ENCODE results near the gene ZNF576.
"Not testable (repeated sequence)": the region's sequence is repeated elsewhere in the genome, so short reads cannot be mapped to it uniquely, and the experiment has no call there.

The ZNF576 gene

DNA sequence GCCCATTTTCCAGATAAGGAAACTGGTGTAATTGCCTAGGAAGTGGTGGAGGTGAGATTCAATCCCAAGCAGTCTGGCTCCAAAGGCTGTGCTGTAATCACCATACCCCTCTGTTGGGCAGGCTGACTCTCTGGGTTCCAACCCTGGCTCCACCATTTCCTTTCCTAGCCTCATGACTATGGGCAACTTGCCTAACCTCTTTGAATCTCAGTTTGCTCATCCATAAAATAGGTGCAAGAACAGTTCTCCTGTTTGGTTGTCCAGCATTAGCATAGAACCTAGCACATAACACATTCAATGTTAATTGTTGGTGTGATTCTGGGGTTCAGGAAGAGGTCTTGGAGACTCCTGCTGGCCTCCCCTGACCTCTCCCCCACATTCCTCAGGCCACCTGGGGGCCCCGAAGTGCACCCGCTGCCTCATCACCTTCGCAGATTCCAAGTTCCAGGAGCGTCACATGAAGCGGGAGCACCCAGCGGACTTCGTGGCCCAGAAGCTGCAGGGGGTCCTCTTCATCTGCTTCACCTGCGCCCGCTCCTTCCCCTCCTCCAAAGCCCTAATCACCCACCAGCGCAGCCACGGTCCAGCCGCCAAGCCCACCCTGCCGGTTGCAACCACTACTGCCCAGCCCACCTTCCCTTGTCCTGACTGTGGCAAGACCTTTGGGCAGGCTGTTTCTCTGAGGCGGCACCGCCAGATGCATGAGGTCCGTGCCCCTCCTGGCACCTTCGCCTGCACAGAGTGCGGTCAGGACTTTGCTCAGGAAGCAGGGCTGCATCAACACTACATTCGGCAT, 2.2 kb downstream of the ZNF576 start:
- CTCF ChIA-PET = no interaction called here
- Mint-ChIP-seq H3K27ac (peak overlapping the region; percentile 68), H3K4me1 (peaks cover 39% of the 10 kb centered on the region), H3K4me3 (peak overlapping the region; percentile 90), H3K27me3 (peaks cover 5% of the 10 kb centered on the region), H3K9me3 (no peaks in the 10 kb centered on the region), H3K36me3 (peaks cover 27% of the 10 kb centered on the region)
- DNase-seq = no peak

DNA sequence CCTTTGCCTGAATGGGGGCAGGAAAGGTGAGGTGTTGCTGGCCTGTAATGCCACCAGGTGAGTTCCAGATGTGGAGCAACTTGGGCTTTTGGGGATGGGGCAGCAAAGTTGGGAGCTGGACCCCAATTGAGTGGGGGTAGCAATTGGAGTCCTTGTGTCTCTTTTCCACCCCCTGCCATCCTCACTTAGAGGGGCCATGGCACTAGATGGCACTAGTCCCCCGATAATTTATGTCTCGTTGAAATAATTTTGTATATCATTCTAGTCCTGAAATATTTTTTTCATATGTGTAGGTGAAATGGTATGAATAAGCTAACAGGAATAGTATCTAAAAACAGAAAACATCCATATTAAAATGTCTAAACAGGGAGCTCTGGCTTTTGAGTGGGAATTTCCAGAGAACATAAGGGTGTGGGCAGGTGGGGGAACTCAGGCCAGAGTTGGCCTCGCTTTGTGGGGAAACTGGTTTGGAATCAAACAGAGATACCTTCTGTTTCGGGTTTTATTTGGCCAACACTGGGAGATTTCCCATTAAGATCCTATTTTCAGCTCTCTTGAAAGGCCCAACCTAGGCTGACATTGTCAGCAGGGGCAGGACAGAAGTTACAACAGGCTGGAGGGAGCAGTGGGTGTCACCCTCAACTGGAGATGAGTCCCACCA, 3.4 kb downstream of the ZNF576 start:
- Mint-ChIP-seq H3K4me3 (no peak overlapping the region), H3K4me1 (peaks cover 32% of the 10 kb centered on the region), H3K9me3 (no peaks in the 10 kb centered on the region), H3K27ac (no peak overlapping the region), H3K27me3 (peaks cover 5% of the 10 kb centered on the region), H3K36me3 (peaks cover 24% of the 10 kb centered on the region)
- CTCF ChIA-PET = no interaction called here
- DNase-seq = no peak

DNA sequence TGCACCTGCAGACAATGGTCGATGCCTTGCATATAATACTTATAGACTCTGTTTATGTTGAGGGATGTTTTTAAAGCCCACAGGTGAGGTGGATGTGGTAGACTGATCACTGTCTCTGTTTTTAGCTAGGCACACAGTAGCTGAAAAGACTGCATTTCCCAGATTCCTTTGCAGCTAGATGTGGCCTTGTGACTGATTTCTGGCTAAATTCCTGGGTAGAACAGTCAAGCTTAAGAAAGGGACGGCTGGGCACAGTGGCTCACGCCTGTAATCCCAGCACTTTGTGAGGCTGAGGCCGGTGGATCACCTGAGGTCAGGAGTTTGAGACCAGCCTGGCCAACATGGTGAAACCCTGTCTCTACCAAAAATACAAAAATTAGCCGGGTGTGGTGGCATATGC, 3.9 kb downstream of the ZNF576 start:
- DNase-seq, H3K27me3 Mint-ChIP-seq, H3K9me3 Mint-ChIP-seq, CTCF ChIA-PET, H3K27ac Mint-ChIP-seq, H3K4me3 Mint-ChIP-seq: not testable (repeated sequence)
- H3K36me3 Mint-ChIP-seq = peaks cover 24% of the 10 kb centered on the region
- H3K4me1 Mint-ChIP-seq = peaks cover 30% of the 10 kb centered on the region

DNA sequence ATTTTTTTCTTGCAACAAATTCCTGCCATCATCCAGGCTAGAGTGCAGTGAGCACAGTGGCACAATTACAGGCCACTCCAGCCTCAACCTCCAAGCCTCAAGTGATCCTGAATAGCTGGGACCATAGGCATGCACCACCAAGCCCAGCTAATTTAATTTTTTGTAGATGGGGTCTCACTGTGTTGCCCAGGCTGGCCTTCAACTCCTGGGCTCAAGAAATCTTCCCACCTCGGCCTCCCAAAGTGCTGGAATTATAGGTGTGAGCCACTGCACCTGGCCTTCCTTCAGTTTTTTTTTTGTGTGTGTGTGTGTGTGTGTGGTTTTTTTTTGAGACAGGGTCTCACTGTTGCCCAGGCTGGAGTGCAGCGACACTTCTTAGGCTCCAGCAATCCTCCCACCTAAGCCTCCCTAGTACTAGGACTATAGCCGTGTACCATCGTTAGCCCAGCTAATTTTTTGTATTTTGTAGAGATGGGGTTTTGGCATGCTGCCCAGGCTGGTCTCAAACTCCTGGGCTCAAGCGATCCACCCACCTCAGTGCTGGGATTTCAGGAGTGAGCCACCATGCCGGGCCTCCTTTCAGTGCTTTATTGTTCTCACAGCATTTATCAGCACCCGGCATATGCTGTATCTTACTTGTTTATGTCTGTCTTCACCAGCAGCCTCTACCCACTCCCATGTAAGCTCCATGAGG, 9.6 kb downstream of the ZNF576 start:
- no peak for DNase-seq
- peaks cover 9% of the 10 kb centered on the region for H3K36me3 Mint-ChIP-seq
- CTCF ChIA-PET = interaction anchor here (0.9 to 1.4 kb wide), 2 partner anchors 8 to 11 kb away, joined by 3 read pairs; no protein-coding TSS in a partner anchor
- no peak overlapping the region for H3K27ac Mint-ChIP-seq
- peaks cover 2% of the 10 kb centered on the region for H3K4me1 Mint-ChIP-seq
- no peaks in the 10 kb centered on the region for H3K9me3 Mint-ChIP-seq
- H3K27me3 Mint-ChIP-seq = no peaks in the 10 kb centered on the region
- H3K4me3 Mint-ChIP-seq = no peak overlapping the region

DNA sequence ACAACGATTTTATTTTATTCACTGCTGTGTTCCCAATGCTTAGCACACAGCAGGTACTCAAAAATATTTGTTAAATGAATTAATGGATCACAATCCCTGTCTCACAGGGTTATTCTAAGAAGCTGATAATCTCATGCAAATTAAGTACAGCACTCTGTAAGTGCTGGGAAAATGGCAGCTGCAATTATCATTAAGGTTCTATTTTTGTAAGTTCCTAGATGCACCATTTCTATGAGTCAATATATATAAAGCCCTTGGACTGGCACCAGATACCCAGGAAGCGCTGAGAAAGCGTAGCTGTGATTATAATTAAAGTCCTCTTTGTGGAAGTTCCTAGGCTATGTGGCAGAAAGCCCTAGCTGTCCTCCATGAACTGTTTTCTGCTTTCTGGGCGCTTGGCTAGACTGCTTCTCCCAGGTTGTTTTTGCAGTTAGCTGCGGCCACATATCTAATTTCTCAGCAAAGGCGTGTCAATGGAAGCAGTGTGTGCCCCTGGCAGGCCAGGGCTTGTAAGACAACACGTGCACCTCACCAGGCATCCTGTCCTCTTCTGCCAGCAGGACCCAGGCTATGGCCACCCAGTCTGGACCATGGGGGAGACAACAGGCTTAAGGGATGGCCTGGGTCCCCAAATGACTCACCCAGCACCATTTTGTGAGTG, 10.3 kb downstream of the ZNF576 start:
- DNase-seq = no peak
- peaks cover 2% of the 10 kb centered on the region for H3K4me1 Mint-ChIP-seq
- no peaks in the 10 kb centered on the region for H3K27me3 Mint-ChIP-seq
- no peaks in the 10 kb centered on the region for H3K9me3 Mint-ChIP-seq
- CTCF ChIA-PET = interaction anchor here (0.9 to 1.4 kb wide), 2 partner anchors 9 to 12 kb away, joined by 3 read pairs; no protein-coding TSS in a partner anchor
- H3K27ac Mint-ChIP-seq = no peak overlapping the region
- H3K4me3 Mint-ChIP-seq = no peak overlapping the region
- peaks cover 5% of the 10 kb centered on the region for H3K36me3 Mint-ChIP-seq

DNA sequence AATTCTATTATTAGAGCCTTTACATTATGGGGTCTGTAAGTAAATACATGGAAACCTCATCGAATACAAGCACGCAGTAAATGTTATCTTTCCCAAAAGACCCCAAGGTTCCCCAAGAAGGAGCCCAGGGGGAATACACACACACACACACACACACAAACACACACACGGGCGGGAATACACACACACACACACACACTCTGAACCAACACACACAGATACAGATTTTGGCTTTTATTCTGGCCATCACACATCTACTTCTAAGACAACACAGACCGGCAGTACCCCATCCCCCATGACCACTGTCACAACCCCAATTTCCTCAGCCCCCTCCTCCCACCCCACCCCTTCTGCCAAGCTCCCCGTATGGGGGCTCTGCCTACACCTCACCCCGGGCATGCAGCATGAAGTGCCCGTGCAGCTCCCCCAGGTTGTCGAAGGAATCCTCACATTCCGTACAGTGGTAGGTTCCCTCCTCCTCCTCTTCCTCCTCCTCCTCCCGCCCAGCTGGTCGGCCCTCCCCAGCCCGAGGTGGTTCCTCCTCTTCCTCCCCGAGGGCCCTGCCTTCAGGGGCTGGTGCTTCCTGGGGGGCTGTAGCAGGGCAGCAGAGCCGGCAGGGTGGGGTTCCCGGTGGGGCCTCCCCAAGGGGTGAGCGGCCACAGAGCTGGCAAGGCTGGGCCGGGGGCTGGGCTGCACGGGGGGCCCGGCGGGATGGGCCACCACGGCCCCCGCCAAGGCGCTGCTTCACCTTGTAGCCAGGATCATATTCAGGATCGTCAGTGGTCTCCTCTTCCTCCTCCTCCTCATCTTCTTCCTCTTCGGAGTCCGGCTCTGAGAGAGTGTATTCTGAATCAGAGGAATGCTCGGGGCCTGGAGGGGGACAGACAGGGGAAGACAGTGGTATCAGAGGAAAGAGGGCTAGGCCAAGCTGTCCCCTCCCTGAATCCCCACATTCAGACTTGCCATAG, 11.1 kb downstream of the ZNF576 start:
- no peak overlapping the region for H3K4me3 Mint-ChIP-seq
- no peak overlapping the region for H3K27ac Mint-ChIP-seq
- no peak for DNase-seq
- H3K4me1 Mint-ChIP-seq = peaks cover 2% of the 10 kb centered on the region
- no peaks in the 10 kb centered on the region for H3K9me3 Mint-ChIP-seq
- no peaks in the 10 kb centered on the region for H3K27me3 Mint-ChIP-seq
- CTCF ChIA-PET = interaction anchor here (1.4 kb wide), 1 partner anchor 10 kb away, joined by 3 read pairs; no protein-coding TSS in a partner anchor
- H3K36me3 Mint-ChIP-seq = peaks cover 8% of the 10 kb centered on the region

DNA sequence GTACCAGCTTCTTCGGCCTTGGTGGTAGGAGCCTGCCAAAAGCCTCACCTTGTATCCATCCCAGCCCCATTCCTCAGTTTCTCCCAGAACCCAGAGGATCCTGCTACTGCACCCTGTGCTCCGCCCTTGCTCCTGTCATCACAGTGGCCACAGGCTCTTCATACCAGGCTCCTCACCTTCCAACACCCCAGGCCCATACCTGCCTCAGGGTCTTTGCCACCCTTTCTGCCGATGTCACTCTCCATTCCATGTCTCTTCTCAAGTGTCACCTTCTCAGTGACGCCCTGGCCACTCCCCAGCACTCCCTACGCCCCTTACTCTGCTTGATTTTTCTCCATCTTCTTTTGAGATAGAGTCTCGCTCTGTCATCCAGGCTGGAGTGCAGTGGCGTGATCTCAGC, 13.5 kb downstream of the ZNF576 start:
- Mint-ChIP-seq H3K27ac (no peak overlapping the region), H3K27me3 (no peaks in the 10 kb centered on the region), H3K4me1 (peaks cover 2% of the 10 kb centered on the region), H3K9me3 (no peaks in the 10 kb centered on the region), H3K4me3 (no peak overlapping the region), H3K36me3 (peaks cover 20% of the 10 kb centered on the region)
- CTCF ChIA-PET = no interaction called here
- DNase-seq = no peak

DNA sequence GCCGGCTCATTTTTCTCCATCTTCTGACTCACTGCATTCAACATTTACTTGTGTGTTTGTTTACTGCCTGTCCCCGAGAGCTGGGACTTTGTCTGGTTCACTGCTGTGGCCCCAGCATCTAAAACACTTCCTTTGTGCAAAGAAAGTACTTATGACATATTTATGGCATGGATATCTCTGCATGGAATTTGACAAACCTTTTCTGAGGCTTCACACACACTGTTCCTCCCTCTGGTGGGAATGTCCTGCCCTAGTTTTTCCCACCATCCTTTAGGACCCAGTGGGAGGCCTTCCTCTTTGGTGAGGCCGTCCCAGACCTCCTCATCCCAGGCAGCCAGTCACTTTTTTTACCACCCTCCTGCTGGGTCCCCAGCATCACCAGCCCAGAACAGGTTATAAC, 14.1 kb downstream of the ZNF576 start:
- Mint-ChIP-seq H3K9me3 (no peaks in the 10 kb centered on the region), H3K27ac (no peak overlapping the region), H3K4me3 (no peak overlapping the region), H3K27me3 (no peaks in the 10 kb centered on the region), H3K36me3 (peaks cover 20% of the 10 kb centered on the region), H3K4me1 (peaks cover 2% of the 10 kb centered on the region)
- CTCF ChIA-PET = no interaction called here
- no peak for DNase-seq

DNA sequence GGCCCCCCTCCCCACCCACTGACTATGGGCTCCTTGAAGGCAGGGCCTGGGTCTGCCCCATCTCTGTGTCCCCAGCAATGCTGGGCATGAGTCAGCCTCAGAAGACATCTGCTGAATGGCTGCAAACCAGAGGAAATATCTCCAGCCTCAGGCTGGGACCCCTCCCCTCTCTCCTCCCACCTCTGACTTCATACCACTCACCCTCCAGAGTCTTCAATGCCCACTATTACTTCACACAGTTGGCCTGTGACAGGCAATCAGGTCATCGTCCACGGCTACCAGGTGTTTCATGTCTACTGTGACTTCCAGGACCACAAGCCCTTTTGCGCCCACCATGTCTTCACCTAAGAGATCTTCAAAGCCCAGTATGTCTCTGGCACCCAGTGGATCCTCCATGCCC, 15.4 kb downstream of the ZNF576 start, which contains the start of gene SRRM5:
SRRM5 (plus strand) TSS at position 301 of the 400 bp plus-strand sequence; CDS start at position 335, 34 bp downstream.
- no peak within 1 kb of the TSS for H3K27ac Mint-ChIP-seq
- H3K36me3 Mint-ChIP-seq = peaks cover 20% of the 10 kb centered on the region
- H3K4me3 Mint-ChIP-seq = no peak within 1 kb of the TSS
- CTCF ChIA-PET = no interaction called here
- H3K4me1 Mint-ChIP-seq = peaks cover 2% of the 10 kb centered on the region
- DNase-seq = no peak
- H3K27me3 Mint-ChIP-seq = no peaks in the 10 kb centered on the region
- H3K9me3 Mint-ChIP-seq = no peaks in the 10 kb centered on the region

DNA sequence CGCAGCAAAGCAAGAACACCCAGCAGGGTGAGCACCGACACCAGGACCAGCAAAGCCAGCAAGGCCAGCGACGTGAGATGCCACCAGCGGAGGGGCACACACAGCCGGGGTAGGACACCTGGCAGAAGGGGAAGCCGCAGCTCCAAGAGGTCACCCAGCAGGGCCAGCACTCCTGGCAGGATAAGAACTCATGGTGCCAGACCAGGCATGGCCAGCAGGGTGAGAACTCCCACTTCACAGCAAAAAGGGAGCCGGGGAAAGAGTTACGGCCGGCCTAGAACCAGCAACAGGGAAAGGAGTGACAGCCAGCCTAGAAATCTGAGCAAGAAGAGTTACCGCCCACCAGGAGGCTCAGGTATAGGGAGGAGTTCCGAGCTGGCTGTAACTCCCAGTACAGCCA, 16.0 kb downstream of the ZNF576 start:
- no peak for DNase-seq
- peaks cover 2% of the 10 kb centered on the region for H3K4me1 Mint-ChIP-seq
- H3K9me3 Mint-ChIP-seq = no peaks in the 10 kb centered on the region
- no peaks in the 10 kb centered on the region for H3K27me3 Mint-ChIP-seq
- H3K36me3 Mint-ChIP-seq = peaks cover 20% of the 10 kb centered on the region
- no peak overlapping the region for H3K4me3 Mint-ChIP-seq
- CTCF ChIA-PET = no interaction called here
- no peak overlapping the region for H3K27ac Mint-ChIP-seq

DNA sequence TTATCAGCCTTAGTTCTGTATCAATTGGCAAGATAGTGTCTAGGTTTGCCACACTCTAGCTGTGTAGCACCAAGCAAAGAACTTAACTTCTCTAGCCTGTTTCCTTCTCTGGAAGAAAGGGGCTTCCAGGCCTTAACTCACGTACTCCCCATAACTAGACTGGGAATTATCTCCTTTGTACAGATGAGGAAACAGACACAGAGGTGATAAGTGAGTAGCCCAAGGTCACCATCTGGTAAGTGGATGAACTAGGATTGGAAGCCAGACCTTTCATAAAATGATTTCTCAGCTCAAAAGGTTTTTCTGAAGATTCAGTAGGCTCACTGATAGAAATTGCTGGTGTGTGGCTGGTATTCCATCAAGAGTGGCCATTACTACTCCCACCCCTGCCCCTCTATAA, 19.9 kb downstream of the ZNF576 start:
- H3K4me1 Mint-ChIP-seq = peaks cover 23% of the 10 kb centered on the region
- no peak overlapping the region for H3K4me3 Mint-ChIP-seq
- no peak for DNase-seq
- H3K9me3 Mint-ChIP-seq = no peaks in the 10 kb centered on the region
- peaks cover 17% of the 10 kb centered on the region for H3K36me3 Mint-ChIP-seq
- H3K27ac Mint-ChIP-seq = no peak overlapping the region
- CTCF ChIA-PET = interaction anchor here (0.5 kb wide), 1 partner anchor 96 kb away, joined by 4 read pairs; no protein-coding TSS in a partner anchor
- no peaks in the 10 kb centered on the region for H3K27me3 Mint-ChIP-seq

DNA sequence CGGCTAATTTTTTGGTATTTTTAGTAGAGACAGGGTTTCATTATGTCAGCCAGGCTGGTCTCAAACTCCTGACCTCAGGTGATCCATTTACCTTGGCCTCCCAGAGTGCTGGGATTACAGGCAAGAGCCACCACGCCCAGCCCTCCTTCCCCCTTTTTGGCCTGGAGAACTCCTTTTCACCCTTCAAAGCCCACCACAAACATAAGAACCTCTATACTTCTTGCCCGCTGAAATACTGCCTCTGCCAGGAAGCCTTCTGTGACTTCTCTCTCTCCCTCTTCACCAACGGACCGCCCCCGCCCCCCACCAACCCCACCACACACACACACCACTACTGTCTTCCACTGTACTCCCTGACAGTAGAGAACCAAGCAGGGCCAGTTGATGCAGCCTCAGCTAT, 20.6 kb downstream of the ZNF576 start:
- Mint-ChIP-seq H3K4me1 (peaks cover 27% of the 10 kb centered on the region), H3K36me3 (peaks cover 14% of the 10 kb centered on the region), H3K27ac (no peak overlapping the region), H3K27me3 (no peaks in the 10 kb centered on the region), H3K9me3 (no peaks in the 10 kb centered on the region), H3K4me3 (no peak overlapping the region)
- CTCF ChIA-PET = interaction anchor here (0.6 kb wide), 1 partner anchor 28 kb away, joined by 3 read pairs; no protein-coding TSS in a partner anchor
- DNase-seq = no peak

DNA sequence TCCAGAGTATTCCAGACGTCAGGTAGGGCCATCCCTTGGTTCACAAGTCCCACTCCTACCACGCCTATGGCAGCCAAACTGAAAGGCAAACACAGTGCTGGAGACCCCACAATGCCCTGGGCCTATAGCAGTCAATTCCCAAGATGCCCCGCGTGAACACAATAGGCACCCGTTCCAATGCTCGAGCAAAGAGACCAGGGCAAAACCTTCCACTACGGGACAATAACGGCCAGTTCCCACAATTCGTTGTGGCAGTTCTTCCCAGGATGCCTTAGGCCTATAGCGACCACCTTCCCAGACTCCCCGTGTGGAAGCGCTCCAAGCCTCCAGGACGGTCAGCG, 22.5 kb downstream of the ZNF576 start:
- CTCF ChIA-PET = no interaction called here
- Mint-ChIP-seq H3K4me3 (peak overlapping the region; percentile 94), H3K27ac (peak overlapping the region; percentile 98), H3K9me3 (no peaks in the 10 kb centered on the region), H3K4me1 (peaks cover 32% of the 10 kb centered on the region), H3K36me3 (no peaks in the 10 kb centered on the region), H3K27me3 (no peaks in the 10 kb centered on the region)
- DNase-seq = peak; percentile 65

Data from activated naive CD4-positive, alpha-beta T cell treated with anti-CD3 and anti-CD28 coated beads, Interleukin-2, amount 10 ng/mL, durations not matched to agents 7 days and 5 days (primary cell).